Keratinocyte (primary cell): ENCODE measurements around the gene ZMIZ1. TPM values are rescaled to one million over a fixed set of nuclear protein-coding genes. Genes with fewer than 3 reads are reported as not detected.

Experiments
- DNase-seq: peaks from one replicate; pipeline ENCODE4 v3.0.0-alpha.2; 2011; ENCODE audit warnings: low read depth, missing footprints, low spot score
- FAIRE-seq: peaks from 2 replicates; lab custom pipeline; 2011; peaks lifted over from hg19 to GRCh38; lab: Jason Lieb, UNC
- H2AFZ ChIP-seq: 2 replicates; pipeline ENCODE4 v1.6.0; 2012; ENCODE audit warnings: low read length, control low read depth, inconsistent platforms; ENCODE audit not compliant: control insufficient read depth
- H3K27ac ChIP-seq: 2 replicates; pipeline ENCODE4 v1.5.1; 2011; ENCODE audit warnings: low read length; ENCODE audit not compliant: control insufficient read depth, insufficient read depth
- H3K27me3 ChIP-seq: 3 replicates; pipeline ENCODE4 v1.6.0; 2011; ENCODE audit warnings: low read length; ENCODE audit not compliant: control insufficient read depth, insufficient read depth; ENCODE audit errors: extremely low read depth
- H3K36me3 ChIP-seq, 2 experiments: 2 replicates in 1 of 2; 3 replicates in 1 of 2; pipeline ENCODE4 v1.5.1; 2011; ENCODE audit warnings: low read length in 2 of 2, mild to moderate bottlenecking in 1 of 2; ENCODE audit not compliant: control insufficient read depth in 2 of 2, insufficient read depth in 2 of 2; ENCODE audit errors: extremely low read depth in 1 of 2
- H3K4me1 ChIP-seq: 3 replicates; pipeline ENCODE4 v1.5.1; 2011; ENCODE audit warnings: low read length; ENCODE audit not compliant: control insufficient read depth, insufficient read depth; ENCODE audit errors: extremely low read depth
- H3K4me2 ChIP-seq: 3 replicates; pipeline ENCODE4 v1.6.0; 2011; ENCODE audit warnings: low read depth, low read length; ENCODE audit not compliant: control insufficient read depth, insufficient read depth; ENCODE audit errors: extremely low read depth
- H3K4me3 ChIP-seq, 3 experiments: fragments of 200-600 bp in 1 of 3; sonication (generic) in 1 of 3; 2 replicates in 2 of 3; 3 replicates in 1 of 3; pipeline ENCODE4 v1.5.1; 2011 to 2016; ENCODE audit warnings: low read length in 3 of 3, mild to moderate bottlenecking in 3 of 3, control low read depth in 2 of 3, inconsistent platforms in 1 of 3, low read depth in 1 of 3, mixed read lengths in 1 of 3, mixed run types in 1 of 3, moderate library complexity in 1 of 3; ENCODE audit not compliant: control insufficient read depth in 2 of 3, insufficient read depth in 2 of 3; ENCODE audit errors: extremely low read depth in 1 of 3
- H3K79me2 ChIP-seq: 2 replicates; pipeline ENCODE4 v1.6.0; 2012; ENCODE audit warnings: low read length; ENCODE audit not compliant: control insufficient read depth, insufficient read depth
- H3K9ac ChIP-seq: 3 replicates; pipeline ENCODE4 v1.6.0; 2011; ENCODE audit warnings: low read length; ENCODE audit not compliant: control insufficient read depth, insufficient read depth; ENCODE audit errors: extremely low read depth
- H3K9me1 ChIP-seq: 3 replicates; pipeline ENCODE4 v1.6.0; 2011; ENCODE audit warnings: low read length; ENCODE audit not compliant: control insufficient read depth, insufficient read depth; ENCODE audit errors: extremely low read depth
- H3K9me3 ChIP-seq: 2 replicates; pipeline ENCODE4 v1.5.1; 2012; ENCODE audit warnings: low read depth, low read length; ENCODE audit not compliant: control insufficient read depth
- H4K20me1 ChIP-seq: 3 replicates; pipeline ENCODE4 v1.6.0; 2011; ENCODE audit warnings: low read length; ENCODE audit not compliant: control insufficient read depth, insufficient read depth; ENCODE audit errors: extremely low read depth
- EZH2 ChIP-seq: IDR thresholded peaks from one replicate; pipeline ENCODE4 v1.6.1; 2012; ENCODE audit warnings: inconsistent platforms, mild to moderate bottlenecking, low read length, moderate library complexity
- dilution Hi-C: fragments of 300-500 bp; cut with MboI; formaldehyde crosslinking; loops from one replicate; pipeline ENCODE4 v1.7.0; 2020; ENCODE audit warnings: low sequenced_read_pairs; ENCODE audit not compliant: extremely low pct_ligation_motif_present
- polyA plus RNA-seq, 5 experiments: library from polyadenylated mRNA; depleted of rRNA in 3 of 5; stranded (reverse) in 3 of 5; stranded (forward) in 1 of 5; unstranded in 1 of 5; fragments of >200 nt; gene quantifications; 1 replicate in 1 of 5; 2 replicates in 3 of 5; 3 replicates in 1 of 5; pipeline versions ENCODE4 v1.2.1 to v1.2.3, GENCODE V29; 2011 to 2012; ENCODE audit warnings: missing spikeins in 2 of 5, low read depth in 1 of 5, low replicate concordance in 1 of 5
- TF ChIP-seq, protein P1 (sequence below), 3 experiments: IDR thresholded peaks in 1 of 3; conservative IDR thresholded peaks in 1 of 3; optimal IDR thresholded peaks in 1 of 3; 2 replicates in 2 of 3; 3 replicates in 1 of 3; pipeline versions ENCODE3 to v1.5.1; 2011; ENCODE audit warnings: low read length in 3 of 3, mild to moderate bottlenecking in 3 of 3, moderate library complexity in 2 of 3, control low read depth in 1 of 3, inconsistent platforms in 1 of 3; ENCODE audit not compliant: insufficient read depth in 2 of 3; ENCODE audit errors: extremely low read depth in 1 of 3

ZMIZ1 gene
- polyA plus RNA-seq, 1 donor (not counting 4 experiments of a cell fraction or from before 2014, with no cell fraction given), result 1.8 TPM

DNA sequence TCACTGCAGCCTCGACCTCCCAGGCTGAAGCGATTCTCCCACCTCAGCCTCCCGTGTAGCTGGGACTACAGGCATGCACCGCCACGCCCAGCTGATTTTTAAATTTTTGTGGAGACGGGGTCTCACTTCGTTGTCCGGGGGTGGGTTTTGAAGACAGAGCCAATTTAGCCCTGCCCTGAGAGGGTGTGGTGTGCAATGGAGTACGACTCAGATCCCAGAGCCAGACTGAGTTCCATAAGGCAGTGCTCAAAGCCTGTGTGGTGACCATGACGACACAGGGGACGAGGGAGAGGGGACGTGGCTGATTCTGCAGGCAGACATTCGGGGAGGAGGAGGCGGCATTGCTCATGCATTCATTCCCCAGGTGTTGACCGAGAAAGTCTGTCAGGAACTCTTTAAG, 72.1 kb downstream of the ZMIZ1 start:
- TF ChIP-seq, protein P1, sequence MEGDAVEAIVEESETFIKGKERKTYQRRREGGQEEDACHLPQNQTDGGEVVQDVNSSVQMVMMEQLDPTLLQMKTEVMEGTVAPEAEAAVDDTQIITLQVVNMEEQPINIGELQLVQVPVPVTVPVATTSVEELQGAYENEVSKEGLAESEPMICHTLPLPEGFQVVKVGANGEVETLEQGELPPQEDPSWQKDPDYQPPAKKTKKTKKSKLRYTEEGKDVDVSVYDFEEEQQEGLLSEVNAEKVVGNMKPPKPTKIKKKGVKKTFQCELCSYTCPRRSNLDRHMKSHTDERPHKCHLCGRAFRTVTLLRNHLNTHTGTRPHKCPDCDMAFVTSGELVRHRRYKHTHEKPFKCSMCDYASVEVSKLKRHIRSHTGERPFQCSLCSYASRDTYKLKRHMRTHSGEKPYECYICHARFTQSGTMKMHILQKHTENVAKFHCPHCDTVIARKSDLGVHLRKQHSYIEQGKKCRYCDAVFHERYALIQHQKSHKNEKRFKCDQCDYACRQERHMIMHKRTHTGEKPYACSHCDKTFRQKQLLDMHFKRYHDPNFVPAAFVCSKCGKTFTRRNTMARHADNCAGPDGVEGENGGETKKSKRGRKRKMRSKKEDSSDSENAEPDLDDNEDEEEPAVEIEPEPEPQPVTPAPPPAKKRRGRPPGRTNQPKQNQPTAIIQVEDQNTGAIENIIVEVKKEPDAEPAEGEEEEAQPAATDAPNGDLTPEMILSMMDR (optimal IDR thresholded peaks at IDR 0.05 in 1 of 3, IDR thresholded peaks at IDR 0.05 in 1 of 3, conservative IDR thresholded peaks at IDR 0.05 in 1 of 3; ENCODE audit: extremely low read depth in 1 of 3, insufficient read depth in 2 of 3, low read length in 3 of 3), result no peak
- TF ChIP-seq EZH2, result no peak
- dilution Hi-C loops, result no loop called here
- Histone ChIP-seq H4K20me1 (no peaks in the 10 kb centered on the region), H3K4me1 (peaks cover 7% of the 10 kb centered on the region), H3K36me3 (peaks cover 0 to 7% of the 10 kb centered on the region in 2 experiments), H3K9ac (no peak overlapping the region), H3K9me1 (no peaks in the 10 kb centered on the region), H3K27me3 (no peaks in the 10 kb centered on the region), H2AFZ (no peak overlapping the region), H3K4me2 (no peak overlapping the region), H3K79me2 (no peaks in the 10 kb centered on the region), H3K9me3 (no peaks in the 10 kb centered on the region), H3K4me3 (no peak overlapping the region), H3K27ac (no peak overlapping the region)
- DNase-seq (no peak), FAIRE-seq (no peak)

DNA sequence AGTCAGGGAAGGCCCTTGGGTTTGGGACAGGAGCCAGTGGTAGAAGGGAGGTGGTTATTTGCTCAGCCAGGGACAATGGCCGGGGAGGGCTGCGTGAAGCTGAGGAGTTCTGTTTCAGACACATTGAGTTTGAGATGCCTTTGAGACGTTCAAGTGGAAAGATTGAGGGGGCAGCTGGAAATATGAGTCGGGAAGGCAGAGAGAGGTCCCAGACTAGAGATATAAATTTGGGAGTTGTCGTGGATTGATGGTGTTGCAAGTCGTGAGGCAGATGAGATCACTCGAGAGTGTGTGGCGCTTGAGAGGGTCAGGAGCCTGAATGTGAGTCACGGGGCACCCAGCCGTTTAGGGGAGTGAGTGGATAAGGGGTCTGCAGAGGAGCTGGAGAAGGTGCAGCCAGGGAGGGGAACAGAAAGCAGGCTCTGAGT, 73.3 kb downstream of the ZMIZ1 start:
- Histone ChIP-seq H2AFZ (no peak overlapping the region), H3K27ac (no peak overlapping the region), H3K9me1 (no peaks in the 10 kb centered on the region), H3K27me3 (no peaks in the 10 kb centered on the region), H3K4me1 (peaks cover 11% of the 10 kb centered on the region), H3K9me3 (no peaks in the 10 kb centered on the region), H3K36me3 (peaks cover 0 to 7% of the 10 kb centered on the region in 2 experiments), H3K79me2 (no peaks in the 10 kb centered on the region), H3K9ac (no peak overlapping the region), H3K4me3 (no peak overlapping the region), H4K20me1 (no peaks in the 10 kb centered on the region), H3K4me2 (no peak overlapping the region)
- dilution Hi-C loops, result no loop called here
- DNase-seq, result no peak
- TF ChIP-seq, protein P1 (optimal IDR thresholded peaks at IDR 0.05 in 1 of 3, IDR thresholded peaks at IDR 0.05 in 1 of 3, conservative IDR thresholded peaks at IDR 0.05 in 1 of 3; ENCODE audit: extremely low read depth in 1 of 3, insufficient read depth in 2 of 3, low read length in 3 of 3), result no peak
- no peak for TF ChIP-seq EZH2
- FAIRE-seq, result no peak
